ENCODE data around the gene ADAR.

GRCh38 chr1:154598871-154599635 lies 8.9 kb downstream of the ADAR start:
- no peak for TF ChIP-seq POLR2A (IDR thresholded peaks at IDR 0.05)
- no peak for TF ChIP-seq CTCF (IDR thresholded peaks at IDR 0.05)
- no peak for TF ChIP-seq POLR2AphosphoS5 (IDR thresholded peaks at IDR 0.05)

All from stomach (tissue), 4 donors.